ENCODE measurements around the gene HES7.
A peak's percentile ranks its signal among the peaks of the same experiment; 100 is the strongest.

HES7 gene

GRCh38 chr17:8151120-8151640, 27.3 kb upstream of the HES7 start:
- Mint-ChIP-seq H3K27me3 (ENCODE audit: low read depth) (no peaks in the 10 kb centered on the region), H3K36me3 (ENCODE audit: low read depth) (peaks cover 20% of the 10 kb centered on the region), H3K4me1 (ENCODE audit: low read depth) (peaks cover 35% of the 10 kb centered on the region), H3K4me3 (peak overlapping the region; percentile 95), H3K27ac (peak overlapping the region; percentile 92), H3K9me3 (no peaks in the 10 kb centered on the region)
- peak; percentile 90 for DNase-seq (ENCODE audit: low spot score)

- Mint-ChIP-seq H3K4me3 (peak overlapping the region; percentile 95), H3K27me3 (ENCODE audit: low read depth) (no peaks in the 10 kb centered on the region), H3K36me3 (ENCODE audit: low read depth) (peaks cover 23% of the 10 kb centered on the region), H3K27ac (peak overlapping the region; percentile 45), H3K9me3 (no peaks in the 10 kb centered on the region), H3K4me1 (ENCODE audit: low read depth) (peaks cover 34% of the 10 kb centered on the region)
- DNase-seq (ENCODE audit: low spot score): no peak
Measured at GRCh38 chr17:8150194-8151119, 26.6 kb upstream of the HES7 start.

- no peak for DNase-seq (ENCODE audit: low spot score)
- Mint-ChIP-seq H3K9me3 (no peaks in the 10 kb centered on the region), H3K27ac (no peak overlapping the region), H3K4me3 (no peak overlapping the region), H3K27me3 (ENCODE audit: low read depth) (no peaks in the 10 kb centered on the region), H3K4me1 (ENCODE audit: low read depth) (peaks cover 26% of the 10 kb centered on the region), H3K36me3 (ENCODE audit: low read depth) (peaks cover 23% of the 10 kb centered on the region)
Measured at GRCh38 chr17:8149419-8150193, 25.7 kb upstream of the HES7 start.

- Mint-ChIP-seq H3K27ac (no peak overlapping the region), H3K9me3 (no peaks in the 10 kb centered on the region), H3K36me3 (ENCODE audit: low read depth) (peaks cover 29% of the 10 kb centered on the region), H3K4me3 (no peak overlapping the region), H3K4me1 (ENCODE audit: low read depth) (peaks cover 19% of the 10 kb centered on the region), H3K27me3 (ENCODE audit: low read depth) (no peaks in the 10 kb centered on the region)
- DNase-seq (ENCODE audit: low spot score): no peak
Measured at GRCh38 chr17:8148560-8148959, 24.7 kb upstream of the HES7 start.

- Mint-ChIP-seq H3K9me3 (no peaks in the 10 kb centered on the region), H3K36me3 (ENCODE audit: low read depth) (peaks cover 29% of the 10 kb centered on the region), H3K27ac (no peak overlapping the region), H3K4me3 (no peak overlapping the region), H3K4me1 (ENCODE audit: low read depth) (peaks cover 13% of the 10 kb centered on the region), H3K27me3 (ENCODE audit: low read depth) (no peaks in the 10 kb centered on the region)
- DNase-seq (ENCODE audit: low spot score): no peak
Measured at GRCh38 chr17:8147805-8148404, 24.0 kb upstream of the HES7 start.

- Mint-ChIP-seq H3K4me1 (ENCODE audit: low read depth) (peaks cover 6% of the 10 kb centered on the region), H3K36me3 (ENCODE audit: low read depth) (peaks cover 30% of the 10 kb centered on the region), H3K4me3 (no peak overlapping the region), H3K9me3 (no peaks in the 10 kb centered on the region), H3K27me3 (ENCODE audit: low read depth) (no peaks in the 10 kb centered on the region), H3K27ac (peak overlapping the region; percentile 12)
- DNase-seq (ENCODE audit: low spot score): no peak
Measured at GRCh38 chr17:8147141-8147804, 23.4 kb upstream of the HES7 start.

- no peak overlapping the region for H3K4me3 Mint-ChIP-seq
- peaks cover 2% of the 10 kb centered on the region for H3K4me1 Mint-ChIP-seq (ENCODE audit: low read depth)
- H3K36me3 Mint-ChIP-seq (ENCODE audit: low read depth): peaks cover 35% of the 10 kb centered on the region
Measured at GRCh38 chr17:8146381-8147140, 22.7 kb upstream of the HES7 start.

GRCh38 chr17:8145811-8146210, 21.9 kb upstream of the HES7 start:
- H3K36me3 Mint-ChIP-seq (ENCODE audit: low read depth): peaks cover 39% of the 10 kb centered on the region
- H3K27me3 Mint-ChIP-seq (ENCODE audit: low read depth): no peaks in the 10 kb centered on the region
- H3K27ac Mint-ChIP-seq: peak overlapping the region; percentile 2
- H3K4me3 Mint-ChIP-seq: no peak overlapping the region
- no peak for DNase-seq (ENCODE audit: low spot score)
- no peaks in the 10 kb centered on the region for H3K9me3 Mint-ChIP-seq
- no peaks in the 10 kb centered on the region for H3K4me1 Mint-ChIP-seq (ENCODE audit: low read depth)

More at GRCh38 chr17:8146381-8147140, 22.7 kb upstream of the HES7 start:
- H3K9me3 Mint-ChIP-seq: no peaks in the 10 kb centered on the region
- no peaks in the 10 kb centered on the region for H3K27me3 Mint-ChIP-seq (ENCODE audit: low read depth)
- H3K27ac Mint-ChIP-seq: peak overlapping the region; percentile 12
- DNase-seq (ENCODE audit: low spot score): no peak

- no peak overlapping the region for H3K27ac Mint-ChIP-seq
- H3K9me3 Mint-ChIP-seq: no peaks in the 10 kb centered on the region
- DNase-seq (ENCODE audit: low spot score): no peak
- H3K27me3 Mint-ChIP-seq (ENCODE audit: low read depth): no peaks in the 10 kb centered on the region
- H3K36me3 Mint-ChIP-seq (ENCODE audit: low read depth): peaks cover 34% of the 10 kb centered on the region
- no peaks in the 10 kb centered on the region for H3K4me1 Mint-ChIP-seq (ENCODE audit: low read depth)
- no peak overlapping the region for H3K4me3 Mint-ChIP-seq
Measured at GRCh38 chr17:8144401-8145231, 20.7 kb upstream of the HES7 start.

- Mint-ChIP-seq H3K27ac (no peak overlapping the region), H3K27me3 (ENCODE audit: low read depth) (no peaks in the 10 kb centered on the region), H3K4me1 (ENCODE audit: low read depth) (no peaks in the 10 kb centered on the region), H3K4me3 (no peak overlapping the region), H3K36me3 (ENCODE audit: low read depth) (peaks cover 33% of the 10 kb centered on the region), H3K9me3 (no peaks in the 10 kb centered on the region)
- DNase-seq (ENCODE audit: low spot score): no peak
Measured at GRCh38 chr17:8143581-8144400, 19.9 kb upstream of the HES7 start.

GRCh38 chr17:8142887-8143580, 19.1 kb upstream of the HES7 start:
- Mint-ChIP-seq H3K36me3 (ENCODE audit: low read depth) (peaks cover 33% of the 10 kb centered on the region), H3K4me1 (ENCODE audit: low read depth) (no peaks in the 10 kb centered on the region), H3K4me3 (no peak overlapping the region), H3K27me3 (ENCODE audit: low read depth) (no peaks in the 10 kb centered on the region), H3K9me3 (no peaks in the 10 kb centered on the region), H3K27ac (no peak overlapping the region)
- no peak for DNase-seq (ENCODE audit: low spot score)
